GM19372 (cell line): Measurements from ENCODE around the gene AP1M2.
"Not testable (repeated sequence)": the region's sequence is repeated elsewhere in the genome, so short reads cannot be mapped to it uniquely, and the experiment has no call there.

Source experiments
- ATAC-seq: cut with Tn5 transposase; IDR thresholded peaks from one replicate; pipeline ENCODE4 v1.9.1; 2021; ENCODE audit warnings: mild to moderate bottlenecking, low read depth, moderate library complexity; ENCODE audit not compliant: unreplicated experiment

The AP1M2 gene

GRCh38 chr19:10602330-10603083 lies 15.4 kb upstream of the AP1M2 start:
- ATAC-seq: peak; percentile 50

- no peak for ATAC-seq
Measured at GRCh38 chr19:10601999-10602329, 14.9 kb upstream of the AP1M2 start.

- ATAC-seq: no peak
Measured at GRCh38 chr19:10600149-10600548, 13.0 kb upstream of the AP1M2 start.

GRCh38 chr19:10593820-10594637 lies 6.9 kb upstream of the AP1M2 start:
- ATAC-seq: no peak

GRCh38 chr19:10593148-10593547 lies 6.0 kb upstream of the AP1M2 start:
- ATAC-seq: no peak

- ATAC-seq: no peak
Measured at GRCh38 chr19:10587839-10588150, 683 bp upstream of the AP1M2 start.

GRCh38 chr19:10586396-10586795 lies 716 bp downstream of the AP1M2 start:
- no peak for ATAC-seq

- ATAC-seq: no peak
Measured at GRCh38 chr19:10583036-10583776, 3.9 kb downstream of the AP1M2 start.

- ATAC-seq: no peak
Measured at GRCh38 chr19:10582091-10582490, 5.0 kb downstream of the AP1M2 start.

- no peak for ATAC-seq
Measured at GRCh38 chr19:10580979-10581631, 6.0 kb downstream of the AP1M2 start.

GRCh38 chr19:10577951-10578350 lies 9.2 kb downstream of the AP1M2 start:
- ATAC-seq: no peak

- no peak for ATAC-seq
Measured at GRCh38 chr19:10575011-10575716, 11.9 kb downstream of the AP1M2 start.

GRCh38 chr19:10574462-10574861 lies 12.7 kb downstream of the AP1M2 start:
- ATAC-seq: no peak

- not testable (repeated sequence) for ATAC-seq
Measured at GRCh38 chr19:10573793-10574192, 13.3 kb downstream of the AP1M2 start.

- ATAC-seq: peak; percentile 63
Measured at GRCh38 chr19:10568826-10569651, 18.1 kb downstream of the AP1M2 start, which contains the start of gene CDKN2D. CDKN2D (minus strand) TSS chr19:10568979; CDS start chr19:10568653, 326 bp downstream.

GRCh38 chr19:10568062-10568825 lies 18.9 kb downstream of the AP1M2 start:
- no peak for ATAC-seq

GRCh38 chr19:10567656-10568055 lies 19.5 kb downstream of the AP1M2 start:
- no peak for ATAC-seq

GRCh38 chr19:10566658-10567410 lies 20.3 kb downstream of the AP1M2 start:
- ATAC-seq: no peak
